Fibroblast of skin of left quadriceps (primary cell): ENCODE results near the gene MED15.
"Not testable (repeated sequence)": the region's sequence is repeated elsewhere in the genome, so short reads cannot be mapped to it uniquely, and the experiment has no call there.

ENCODE experiments used
- DNase-seq, 2 experiments: peaks; one replicate each; pipeline ENCODE4 v3.0.0-alpha.2; 2013; ENCODE audit warnings: low read depth in 2 of 2

MED15 gene

GRCh38 chr22:20507253-20508066 lies at the start of gene MED15:
Gene MED15 (plus strand): TSS chr22:20507610. CDS start chr22:20507679, 69 bp downstream.
- peak; percentile 62 to 69 for DNase-seq

- DNase-seq = no peak
Measured at GRCh38 chr22:20458530-20459151, 48.8 kb upstream of the MED15 start.

DNA sequence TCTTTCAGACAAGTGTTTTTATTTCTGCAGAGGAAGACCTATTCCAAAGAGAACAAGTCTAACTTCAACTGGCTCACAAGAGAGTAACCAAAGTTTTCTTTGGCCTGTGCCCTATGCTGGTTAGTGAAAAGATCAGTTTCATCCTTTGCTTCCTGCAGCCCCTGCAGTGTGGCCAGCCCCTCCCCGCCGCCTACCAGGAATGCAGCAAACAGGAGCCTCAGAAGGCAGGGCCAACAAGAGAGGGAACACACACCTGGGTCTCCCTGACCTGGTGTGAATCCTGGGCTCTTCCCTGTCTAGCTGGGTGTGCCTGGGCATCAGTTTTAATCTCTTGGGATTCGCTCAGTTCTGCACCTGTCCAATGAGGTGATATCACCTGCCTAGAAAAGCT lies 48.3 kb upstream of the MED15 start:
- no peak for DNase-seq

- DNase-seq = no peak
Measured at GRCh38 chr22:20459862-20460261, 47.5 kb upstream of the MED15 start.

DNA sequence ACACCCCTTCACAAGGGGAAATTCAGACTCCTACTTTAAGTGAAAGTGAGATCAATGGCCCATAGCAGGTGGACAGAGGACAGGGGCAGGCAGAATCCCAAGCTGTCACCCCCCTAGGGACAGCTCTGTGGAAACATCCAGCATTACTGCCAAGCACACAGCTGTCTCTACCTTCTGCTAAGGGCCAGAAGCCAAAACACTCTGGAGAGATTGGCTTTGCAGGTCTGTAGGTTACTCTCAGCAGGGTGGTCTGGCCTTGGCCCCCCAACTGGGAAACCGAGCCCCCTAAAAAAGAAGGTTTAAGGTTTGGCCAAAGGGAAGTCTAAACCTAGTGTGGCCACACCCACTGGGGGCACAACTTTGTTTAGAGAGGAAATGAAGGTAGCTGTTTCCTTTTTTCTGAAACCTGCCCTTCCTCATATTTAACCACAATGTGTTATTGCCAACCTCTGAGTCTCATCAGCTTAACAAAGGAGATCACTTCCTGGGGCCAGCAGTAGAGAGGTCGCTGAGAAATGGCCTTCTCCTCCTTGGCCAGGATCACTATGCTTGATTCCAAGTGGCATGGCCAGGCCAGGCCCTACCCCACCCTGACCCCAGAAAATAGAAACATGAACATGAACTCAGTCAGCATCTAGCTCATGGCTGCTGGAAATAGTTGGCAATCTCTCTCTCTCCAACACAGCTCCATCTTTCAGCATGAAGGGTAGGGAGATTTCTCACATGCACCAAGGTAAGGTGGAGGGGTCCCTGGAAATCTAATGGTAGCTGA lies 43.9 kb upstream of the MED15 start:
- DNase-seq = no peak

- DNase-seq = no peak
Measured at GRCh38 chr22:20464096-20464614, 43.3 kb upstream of the MED15 start.

DNA sequence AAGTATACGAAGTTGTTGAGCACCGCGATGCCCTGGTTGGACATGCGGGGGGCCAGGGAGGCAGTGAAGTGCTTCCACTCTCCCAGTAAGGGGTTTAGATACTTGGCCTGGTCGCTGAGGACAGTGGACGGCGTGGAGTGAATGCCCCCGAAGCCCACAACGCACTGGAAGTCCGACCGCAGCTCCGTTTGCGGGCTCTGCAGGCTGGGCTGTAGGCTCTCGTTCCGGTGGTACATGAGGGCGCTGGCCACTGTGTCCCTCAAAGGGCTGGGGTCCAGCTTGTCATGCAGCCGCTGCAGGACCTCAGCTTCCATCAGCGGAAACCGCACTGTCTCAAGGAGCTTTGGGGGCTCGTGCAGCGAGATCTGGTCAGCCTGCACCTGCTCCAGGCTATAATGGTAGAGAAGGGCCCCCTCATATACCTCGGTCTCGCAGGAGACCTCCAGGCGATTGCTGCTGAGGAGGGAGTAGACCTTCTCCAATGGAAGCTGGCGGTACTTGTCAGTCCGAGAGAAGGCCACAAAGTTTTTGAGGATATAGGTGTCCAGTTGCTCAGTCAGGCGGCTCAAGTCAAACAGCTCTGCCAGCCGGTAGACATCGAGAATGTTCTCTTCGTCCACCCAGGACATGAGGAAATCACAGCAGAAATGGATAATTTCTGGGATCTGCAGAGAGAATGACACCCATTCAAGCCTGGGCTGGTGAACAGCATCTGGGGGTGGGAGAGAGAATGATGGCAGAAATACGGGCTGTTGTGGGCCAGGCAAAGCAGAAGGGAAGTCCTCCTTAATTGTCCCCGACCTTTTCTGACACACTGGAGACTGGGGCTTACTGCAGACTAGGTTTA lies 42.3 kb upstream of the MED15 start:
- no peak for DNase-seq

DNA sequence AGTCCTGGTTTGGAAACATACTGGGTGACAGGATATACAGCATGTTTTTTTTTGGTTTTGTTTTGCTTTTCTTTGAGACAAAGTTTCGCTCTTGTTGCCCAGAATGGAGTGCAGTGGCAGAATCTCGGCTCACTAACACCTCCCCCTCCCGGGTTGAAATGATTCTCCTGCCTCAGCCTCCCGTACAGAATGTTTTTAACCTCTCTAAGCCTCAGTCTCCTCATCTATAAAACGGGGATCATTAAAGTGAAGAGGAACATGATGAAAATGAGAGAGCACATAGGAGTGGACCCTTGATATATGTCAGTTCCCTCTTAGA lies 41.7 kb upstream of the MED15 start:
- DNase-seq = no peak

DNA sequence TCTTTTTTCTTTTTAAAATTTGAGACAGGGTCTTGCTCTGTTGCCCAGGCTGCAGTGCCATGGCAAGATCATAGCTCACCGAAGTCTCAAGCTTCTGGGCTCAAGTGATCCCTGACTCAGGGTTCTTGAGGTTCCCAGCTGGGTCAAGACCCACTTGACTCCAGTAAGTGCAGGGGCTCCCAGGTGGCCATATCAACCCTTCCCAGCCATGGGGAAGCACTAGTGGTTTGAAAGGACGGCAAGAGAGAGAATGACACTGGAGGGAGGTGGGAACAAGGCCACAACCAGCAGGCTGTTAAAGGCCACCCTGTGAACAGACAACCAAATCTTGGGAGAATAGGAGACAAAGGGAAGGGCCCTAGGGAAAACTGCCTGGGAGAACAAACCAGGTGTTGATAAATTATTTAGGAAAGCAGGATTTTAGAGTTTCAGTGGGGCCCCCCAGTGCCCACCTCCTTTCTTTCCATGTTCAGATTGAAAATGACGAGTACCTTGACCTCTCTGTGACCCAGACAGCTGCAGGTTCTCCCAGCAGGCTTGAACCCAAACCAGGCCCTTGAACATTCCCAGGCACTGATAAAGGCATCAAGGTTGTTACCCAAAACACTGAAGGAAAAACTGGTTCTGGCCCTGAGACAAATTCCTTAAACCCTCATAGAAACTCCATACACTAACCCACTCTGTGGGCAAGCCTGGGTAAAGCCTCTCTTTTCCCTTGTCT lies 40.6 kb upstream of the MED15 start:
- DNase-seq = no peak

- DNase-seq = no peak
Measured at GRCh38 chr22:20469110-20469868, 38.1 kb upstream of the MED15 start.

DNA sequence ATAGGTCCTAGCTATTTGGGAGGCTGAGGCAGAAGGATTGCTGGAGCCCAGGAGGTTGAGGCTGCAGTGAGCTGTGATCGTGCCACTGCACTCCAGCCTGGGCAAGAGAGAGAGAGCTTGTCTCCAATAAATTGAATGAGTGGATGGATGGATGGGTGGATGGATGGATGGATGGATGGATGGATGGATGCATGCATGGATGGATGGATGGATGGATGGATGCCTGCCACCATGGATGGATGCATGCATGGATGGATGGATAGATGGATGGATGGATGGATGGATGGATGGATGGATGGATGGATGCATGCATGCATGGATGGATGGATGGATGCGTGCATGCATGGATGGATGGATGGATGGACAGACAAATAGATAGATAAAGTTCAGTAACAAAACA lies 36.9 kb upstream of the MED15 start:
- DNase-seq = not testable (repeated sequence)

DNA sequence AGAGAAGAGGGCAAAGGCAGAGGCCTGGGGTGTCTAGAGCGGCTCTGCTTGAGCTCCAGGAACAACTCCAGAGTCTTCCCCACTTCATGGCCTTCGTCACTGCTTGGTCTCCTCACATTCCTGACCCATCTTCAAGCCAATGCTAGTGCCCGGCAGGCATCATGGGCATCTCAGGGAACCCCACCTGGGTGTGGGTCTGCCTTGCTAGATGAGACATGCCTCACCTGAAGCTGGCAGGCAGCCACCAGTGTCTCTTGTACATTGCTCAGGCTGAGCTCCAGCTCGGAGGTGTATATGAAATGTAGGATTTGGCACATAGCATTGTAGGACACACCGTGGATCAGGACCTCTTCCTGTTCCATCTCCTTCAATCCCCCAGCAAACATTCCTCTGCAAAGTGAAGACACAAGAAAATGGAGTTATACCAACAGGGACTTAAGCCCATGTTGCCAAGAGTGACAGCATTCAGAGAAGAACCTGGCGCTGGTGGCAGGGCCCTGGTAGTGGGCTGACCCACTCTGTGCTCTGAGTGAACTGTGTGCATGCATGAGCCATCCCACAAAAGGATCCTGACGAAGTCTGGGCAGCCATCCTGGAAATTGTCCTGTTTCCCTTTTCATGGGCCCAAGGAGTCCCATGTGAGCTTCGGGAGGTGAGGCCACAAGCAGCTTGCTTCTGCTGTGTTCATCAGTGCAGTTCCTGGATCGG lies 36.1 kb upstream of the MED15 start:
- no peak for DNase-seq

GRCh38 chr22:20472629-20473442 lies 34.6 kb upstream of the MED15 start:
- no peak for DNase-seq

DNA sequence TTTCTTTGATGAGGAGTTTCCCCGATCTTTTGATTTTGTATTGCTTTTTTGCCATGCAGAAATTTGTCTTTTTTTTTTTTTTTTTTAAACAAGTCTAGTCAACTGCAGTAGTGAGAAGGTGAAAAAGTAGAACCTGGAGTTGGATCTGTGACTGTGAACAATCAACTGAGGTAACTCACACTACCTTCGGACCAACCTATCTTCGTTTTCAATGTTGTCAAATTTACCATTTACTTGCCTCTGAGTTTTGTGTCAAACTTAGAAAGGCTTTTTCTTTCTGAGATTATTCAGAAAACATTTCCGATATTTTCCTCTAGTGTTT lies 32.3 kb upstream of the MED15 start:
- DNase-seq = no peak

- DNase-seq = not testable (repeated sequence)
Measured at GRCh38 chr22:20475569-20475968, 31.8 kb upstream of the MED15 start.

DNA sequence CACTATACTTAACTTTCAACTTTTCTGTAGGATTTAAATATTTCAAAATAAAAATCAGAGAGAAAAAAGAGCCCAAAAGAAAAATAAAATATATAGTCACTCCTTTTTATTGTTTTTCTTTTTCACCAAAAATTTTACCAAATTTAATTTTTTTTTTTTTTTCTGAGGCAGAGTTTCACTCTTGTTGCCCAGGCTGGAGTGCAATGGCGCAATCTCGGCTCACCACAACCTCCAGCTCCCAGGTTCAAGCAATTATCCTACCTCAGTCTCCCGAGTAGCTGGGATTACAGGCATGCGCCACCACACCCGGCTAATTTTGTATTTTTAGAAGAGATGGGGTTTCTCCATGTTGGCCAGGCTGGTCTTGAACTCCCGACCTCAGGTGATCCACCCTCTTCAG lies 29.4 kb upstream of the MED15 start:
- DNase-seq = not testable (repeated sequence)

DNA sequence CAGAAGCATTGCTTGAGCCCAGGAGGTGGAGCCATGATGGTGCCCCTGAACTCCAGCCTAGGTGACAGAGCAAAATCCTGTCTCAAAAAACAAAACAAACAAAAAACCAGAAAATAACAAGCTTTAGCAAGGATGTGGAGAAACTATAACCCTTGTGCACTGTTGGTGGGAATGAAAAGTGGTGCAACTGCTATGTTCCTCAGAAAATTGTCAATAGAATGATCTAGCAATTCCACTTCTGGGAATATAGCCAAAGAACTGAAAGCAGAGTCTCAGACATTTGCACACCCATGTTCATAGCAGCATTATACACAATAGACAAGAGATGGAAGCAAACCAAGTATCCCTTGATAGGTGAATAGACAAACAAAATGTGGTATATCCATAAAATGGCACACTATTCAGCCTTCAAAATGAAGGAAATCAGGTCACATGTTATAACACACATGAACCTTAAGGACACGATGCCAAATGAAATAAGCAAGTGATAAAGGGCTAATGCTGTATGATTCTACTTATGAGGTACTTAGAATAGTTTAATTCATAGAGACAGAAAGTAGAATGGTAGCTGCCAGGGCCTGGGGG lies 27.7 kb upstream of the MED15 start:
- DNase-seq = no peak

DNA sequence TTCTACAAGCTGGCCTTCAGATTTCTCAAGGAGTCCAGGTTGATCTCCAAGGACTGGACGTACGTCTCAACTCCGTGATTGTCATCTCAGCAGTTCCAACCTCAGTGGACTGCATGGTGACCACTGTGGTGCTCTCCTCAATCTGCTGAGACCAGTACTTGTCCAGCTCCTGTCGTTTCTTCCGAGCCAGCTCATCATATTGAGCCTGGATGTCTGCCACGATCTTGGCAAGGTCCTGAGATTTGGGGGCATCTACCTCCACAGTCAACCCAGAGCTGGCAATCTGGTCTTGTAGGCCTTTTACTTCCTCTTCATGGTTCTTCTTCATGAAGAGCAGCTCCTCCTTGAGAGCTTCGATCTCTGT lies 24.3 kb upstream of the MED15 start:
- not testable (repeated sequence) for DNase-seq

- no peak for DNase-seq
Measured at GRCh38 chr22:20483771-20484170, 23.6 kb upstream of the MED15 start.
